Testis (tissue), 3 donors: ENCODE results near the gene PITRM1. TPM values are rescaled to one million over a fixed set of nuclear protein-coding genes. Genes with fewer than 3 reads are reported as not detected.

Experiments used
- DNase-seq: peaks from one replicate; pipeline ENCODE4 v3.0.0-alpha.2; 2019
- H3K27ac ChIP-seq, 2 donors: fragments of 200-600 bp; sonication (generic); one replicate each; pipeline ENCODE4 v1.5.1; 2019
- H3K27me3 ChIP-seq: fragments of 200-600 bp; sonication (generic); one replicate; pipeline ENCODE4 v1.5.1; 2019
- H3K36me3 ChIP-seq: fragments of 200-600 bp; sonication (generic); one replicate; pipeline ENCODE4 v1.5.1; 2017; ENCODE audit warnings: low read depth; ENCODE audit errors: missing control alignments
- H3K4me1 ChIP-seq: fragments of 200-600 bp; sonication (generic); one replicate; pipeline ENCODE4 v1.5.1; 2019
- H3K4me3 ChIP-seq, 2 donors: fragments of 200-600 bp; sonication (generic); one replicate each; pipeline ENCODE4 v1.5.1; 2017 to 2019
- H3K9me3 ChIP-seq: fragments of 200-600 bp; sonication (generic); one replicate; pipeline ENCODE4 v1.5.1; 2017
- POLR2A ChIP-seq: fragments of 450-650 bp; IDR thresholded peaks from one replicate; pipeline ENCODE4 v1.6.1; 2017; ENCODE audit warnings: antibody characterized with exemption, mild to moderate bottlenecking, moderate library complexity
- WGBS, 2 donors: methylation state at CpG; one replicate each; pipeline ENCODE4 v1.1.5; 2018; 5-methylcytosine and 5-hydroxymethylcytosine counted together
- intact Hi-C: fragments of 100-400 bp; cut with DNase I; formaldehyde crosslinking; loops from one replicate; pipeline ENCODE4 v1.15.1; 2023; ENCODE audit warnings: low total_unique reads
- polyA plus RNA-seq: library from polyadenylated mRNA; stranded (reverse); fragments of 350-450 nt; fragmentation: Illumina TruSeq; extraction: RNeasy Lipid Tissue Mini Kit (QIAGEN cat#74804); gene quantifications from one replicate; pipeline ENCODE4 v1.2.3, GENCODE V29; 2014; ENCODE audit warnings: low read depth, low replicate concordance; ENCODE audit not compliant: insufficient read depth
- total RNA-seq, 2 donors: library from RNA; depleted of rRNA; stranded (reverse); fragments of >200 nt; gene quantifications; one replicate each; pipeline ENCODE4 v1.2.3, GENCODE V29; 2016
- TF ChIP-seq, protein P1 (sequence below), 3 experiments: fragments of 450-650 bp in 2 of 3; fragments of 200-600 bp in 1 of 3; sonication (generic) in 1 of 3; IDR thresholded peaks; one replicate each; pipeline ENCODE4 v1.5.1; 2016 to 2019; ENCODE audit warnings: antibody characterized with exemption in 3 of 3, mild to moderate bottlenecking in 2 of 3, moderate library complexity in 1 of 3

The PITRM1 gene
- total and polyA plus RNA-seq, 3 donors from 2014 or later, result 109 to 162 (median 125) TPM

DNA sequence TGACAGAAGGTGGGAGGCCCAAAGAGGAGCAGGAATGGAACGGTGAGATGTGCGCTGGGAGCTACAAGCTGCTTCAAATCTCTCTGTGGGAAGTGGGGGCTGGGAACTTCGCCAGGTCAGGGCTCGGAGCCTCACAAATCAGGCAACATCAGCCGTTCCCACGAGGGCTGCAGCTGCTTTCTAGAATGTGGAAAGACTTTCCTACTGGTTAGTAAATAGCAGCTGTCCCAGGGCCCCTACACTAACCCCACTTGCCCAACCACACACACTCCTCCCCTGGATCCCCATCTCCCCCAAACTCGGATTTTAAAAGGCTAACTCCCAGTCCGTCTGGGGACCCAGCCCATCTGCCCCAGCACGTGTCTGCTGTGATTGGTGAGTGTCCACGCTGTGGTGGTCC is 40.6 kb upstream of the PITRM1 start:
- Histone ChIP-seq H3K4me1 (no peaks in the 10 kb centered on the region), H3K27me3 (no peaks in the 10 kb centered on the region), H3K36me3 (no peaks in the 10 kb centered on the region), H3K4me3 (no peak overlapping the region), H3K9me3 (no peaks in the 10 kb centered on the region), H3K27ac (no peak overlapping the region)
- DNase-seq, result no peak
- TF ChIP-seq, protein P1, sequence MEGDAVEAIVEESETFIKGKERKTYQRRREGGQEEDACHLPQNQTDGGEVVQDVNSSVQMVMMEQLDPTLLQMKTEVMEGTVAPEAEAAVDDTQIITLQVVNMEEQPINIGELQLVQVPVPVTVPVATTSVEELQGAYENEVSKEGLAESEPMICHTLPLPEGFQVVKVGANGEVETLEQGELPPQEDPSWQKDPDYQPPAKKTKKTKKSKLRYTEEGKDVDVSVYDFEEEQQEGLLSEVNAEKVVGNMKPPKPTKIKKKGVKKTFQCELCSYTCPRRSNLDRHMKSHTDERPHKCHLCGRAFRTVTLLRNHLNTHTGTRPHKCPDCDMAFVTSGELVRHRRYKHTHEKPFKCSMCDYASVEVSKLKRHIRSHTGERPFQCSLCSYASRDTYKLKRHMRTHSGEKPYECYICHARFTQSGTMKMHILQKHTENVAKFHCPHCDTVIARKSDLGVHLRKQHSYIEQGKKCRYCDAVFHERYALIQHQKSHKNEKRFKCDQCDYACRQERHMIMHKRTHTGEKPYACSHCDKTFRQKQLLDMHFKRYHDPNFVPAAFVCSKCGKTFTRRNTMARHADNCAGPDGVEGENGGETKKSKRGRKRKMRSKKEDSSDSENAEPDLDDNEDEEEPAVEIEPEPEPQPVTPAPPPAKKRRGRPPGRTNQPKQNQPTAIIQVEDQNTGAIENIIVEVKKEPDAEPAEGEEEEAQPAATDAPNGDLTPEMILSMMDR (IDR thresholded peaks at IDR 0.05), result no peak
- no peak for TF ChIP-seq POLR2A
- 63 to 68% methylated on average over 10 of the region's 10 CpGs for whole genome bisulfite sequencing, 2 donors
- intact Hi-C loops, result no loop called here

DNA sequence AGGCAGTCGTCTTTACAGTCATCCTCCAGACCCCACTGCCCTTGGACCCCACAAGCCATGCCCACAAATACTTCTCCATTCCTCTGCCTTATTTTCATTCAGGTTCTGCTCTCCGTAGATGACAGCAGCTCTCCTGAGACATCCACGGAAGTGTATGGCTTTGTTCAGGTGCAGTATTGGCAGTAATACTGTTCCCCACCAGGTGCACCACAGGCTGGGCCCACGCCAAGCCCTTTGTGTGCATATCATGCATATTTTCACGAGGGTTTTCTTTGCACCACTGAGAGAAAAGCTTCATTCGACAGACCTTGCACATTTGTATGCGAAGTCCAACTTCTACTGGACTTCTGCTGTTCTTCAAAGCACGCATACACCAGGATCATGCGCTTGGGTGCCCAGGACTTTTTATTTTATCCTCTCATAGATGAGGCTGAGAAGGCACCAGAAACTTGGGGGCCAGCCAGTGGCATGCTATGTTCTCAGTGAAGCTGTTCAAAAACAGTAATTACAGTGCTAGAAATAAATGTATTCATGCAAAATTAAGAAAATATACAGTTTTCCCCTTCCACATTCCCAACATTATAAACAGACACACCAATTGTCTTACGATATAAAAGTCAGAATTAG is 37.8 kb upstream of the PITRM1 start:
- DNase-seq, result no peak
- Histone ChIP-seq H3K36me3 (no peaks in the 10 kb centered on the region), H3K27me3 (no peaks in the 10 kb centered on the region), H3K4me3 (no peak overlapping the region), H3K4me1 (no peaks in the 10 kb centered on the region), H3K9me3 (no peaks in the 10 kb centered on the region), H3K27ac (no peak overlapping the region)
- WGBS, 2 donors, result 59 to 62% methylated on average over 10 of the region's 10 CpGs
- no peak for TF ChIP-seq POLR2A
- TF ChIP-seq, protein P1 (IDR thresholded peaks at IDR 0.05), result no peak
- intact Hi-C loops, result no loop called here

DNA sequence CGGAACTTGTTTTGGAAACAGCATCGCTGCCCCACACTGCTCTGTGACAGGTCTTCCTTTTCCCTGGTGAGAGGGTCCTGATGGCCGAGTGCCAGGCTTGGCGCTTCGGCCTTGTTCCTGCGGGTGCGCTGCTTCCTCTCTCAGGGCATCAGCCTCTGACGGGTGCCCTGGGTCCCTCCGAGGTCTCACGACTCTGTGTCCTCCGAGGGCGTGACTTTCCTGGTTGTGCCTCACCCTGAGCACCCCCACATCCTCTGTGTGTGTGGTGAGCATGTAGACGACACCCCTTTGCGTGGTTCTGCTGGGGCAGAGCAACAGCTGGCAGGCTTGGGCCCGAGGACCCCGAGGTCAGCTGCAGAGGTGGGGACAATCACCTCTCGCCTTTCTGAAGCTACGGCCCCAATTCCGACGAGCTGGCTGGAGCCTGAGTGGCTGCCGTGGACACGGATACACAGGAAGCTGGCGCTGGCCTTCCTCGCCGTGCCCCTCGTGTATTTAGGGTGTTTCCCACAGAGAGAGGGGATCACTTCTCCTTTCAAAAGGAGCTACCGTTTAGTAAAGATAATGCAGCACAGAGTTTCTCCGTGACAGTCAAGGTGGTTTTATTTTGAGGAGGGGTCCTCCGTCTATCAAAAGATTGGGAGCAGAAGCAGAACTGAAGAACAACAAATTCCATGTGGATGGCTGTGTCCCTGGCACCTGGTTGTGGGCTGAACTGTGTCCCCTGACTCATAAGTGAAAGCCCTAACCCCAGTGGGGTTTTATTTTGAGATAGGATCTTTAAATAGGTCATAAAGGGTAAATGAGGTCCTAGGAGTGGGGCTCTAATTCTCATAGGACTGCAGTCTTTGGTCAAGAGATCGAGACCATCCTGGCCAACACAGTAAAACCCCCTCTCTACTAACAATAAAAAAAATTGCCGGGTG is 36.2 kb upstream of the PITRM1 start:
- Histone ChIP-seq H3K4me3 (no peak overlapping the region), H3K36me3 (no peaks in the 10 kb centered on the region), H3K27ac (no peak overlapping the region), H3K9me3 (no peaks in the 10 kb centered on the region), H3K27me3 (no peaks in the 10 kb centered on the region), H3K4me1 (no peaks in the 10 kb centered on the region)
- TF ChIP-seq, protein P1 (IDR thresholded peaks at IDR 0.05), result no peak
- TF ChIP-seq POLR2A, result no peak
- WGBS, 2 donors, result 83% methylated on average over 17 to 31 of the region's 31 CpGs
- intact Hi-C loops, result no loop called here
- no peak for DNase-seq

DNA sequence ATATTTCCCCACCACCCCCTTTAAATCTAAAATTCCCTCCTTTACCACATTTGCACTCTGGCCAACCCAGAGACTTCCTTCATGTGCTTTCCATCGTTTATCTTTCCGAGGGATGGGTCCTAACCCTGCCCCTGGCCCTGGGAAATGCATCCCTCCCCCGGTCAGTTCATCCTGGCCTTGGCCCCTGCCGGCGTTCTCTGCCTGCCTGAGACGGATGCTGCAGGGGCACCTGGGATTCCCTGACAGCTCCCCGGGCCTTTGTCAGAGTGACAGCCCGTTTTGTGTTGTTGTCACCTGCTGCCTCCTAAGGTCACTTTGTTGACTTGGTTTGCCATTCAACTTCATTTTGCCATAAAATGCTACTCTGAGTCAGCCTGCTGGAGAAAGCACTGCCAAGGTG is 34.8 kb upstream of the PITRM1 start:
- H3K27ac ChIP-seq, result no peak overlapping the region
- no peaks in the 10 kb centered on the region for H3K27me3 ChIP-seq
- H3K9me3 ChIP-seq, result no peaks in the 10 kb centered on the region
- 52 to 61% methylated on average over 8 of the region's 8 CpGs for WGBS, 2 donors
- TF ChIP-seq POLR2A, result no peak
- no peaks in the 10 kb centered on the region for H3K4me1 ChIP-seq
- no peak for DNase-seq
- intact Hi-C loops, result no loop called here
- no peak overlapping the region for H3K4me3 ChIP-seq
- no peaks in the 10 kb centered on the region for H3K36me3 ChIP-seq

DNA sequence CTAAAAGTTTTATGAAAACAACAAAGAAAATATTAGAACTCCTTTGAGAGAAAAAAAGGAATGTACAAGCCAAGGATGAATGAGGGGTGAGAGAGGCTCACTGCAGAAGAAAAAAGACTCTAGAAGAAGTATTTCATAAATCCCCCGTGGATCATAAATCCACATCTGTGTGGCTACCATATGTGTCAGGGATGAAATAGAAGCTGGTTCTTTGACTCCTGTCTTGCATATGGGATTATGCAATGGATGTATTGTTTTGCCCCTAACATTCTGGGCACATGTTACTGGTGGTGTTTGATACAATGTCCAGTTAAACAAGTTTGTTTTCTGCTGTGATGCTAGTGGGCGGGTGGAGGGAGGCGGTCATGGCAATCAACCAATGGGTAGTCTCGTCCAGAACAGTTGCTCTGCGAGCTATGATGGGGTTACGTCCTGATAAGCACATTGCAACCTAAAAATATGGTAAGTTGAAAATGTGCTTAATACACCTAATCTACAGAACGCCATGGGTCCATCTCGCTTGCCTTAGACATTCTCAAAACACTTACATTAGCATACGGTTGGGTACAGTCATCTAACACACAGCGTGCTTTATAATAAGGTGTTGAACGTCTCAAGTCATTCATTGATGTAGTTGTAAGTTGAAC is 34.1 kb upstream of the PITRM1 start:
- Histone ChIP-seq H3K9me3 (no peaks in the 10 kb centered on the region), H3K27ac (no peak overlapping the region), H3K27me3 (no peaks in the 10 kb centered on the region), H3K4me3 (no peak overlapping the region), H3K36me3 (no peaks in the 10 kb centered on the region), H3K4me1 (no peaks in the 10 kb centered on the region)
- no peak for DNase-seq
- TF ChIP-seq POLR2A, result no peak
- TF ChIP-seq, protein P1 (IDR thresholded peaks at IDR 0.05), result no peak
- 85 to 88% methylated on average over 11 of the region's 11 CpGs for WGBS, 2 donors
- intact Hi-C loops, result no loop called here
